ELR (cell line): ENCODE data around the gene FAM193B.

ENCODE experiments used
- DNase-seq: peaks from one replicate; pipeline ENCODE4 v3.0.0-alpha.2; 2015; ENCODE audit warnings: low read depth

Gene FAM193B

DNA sequence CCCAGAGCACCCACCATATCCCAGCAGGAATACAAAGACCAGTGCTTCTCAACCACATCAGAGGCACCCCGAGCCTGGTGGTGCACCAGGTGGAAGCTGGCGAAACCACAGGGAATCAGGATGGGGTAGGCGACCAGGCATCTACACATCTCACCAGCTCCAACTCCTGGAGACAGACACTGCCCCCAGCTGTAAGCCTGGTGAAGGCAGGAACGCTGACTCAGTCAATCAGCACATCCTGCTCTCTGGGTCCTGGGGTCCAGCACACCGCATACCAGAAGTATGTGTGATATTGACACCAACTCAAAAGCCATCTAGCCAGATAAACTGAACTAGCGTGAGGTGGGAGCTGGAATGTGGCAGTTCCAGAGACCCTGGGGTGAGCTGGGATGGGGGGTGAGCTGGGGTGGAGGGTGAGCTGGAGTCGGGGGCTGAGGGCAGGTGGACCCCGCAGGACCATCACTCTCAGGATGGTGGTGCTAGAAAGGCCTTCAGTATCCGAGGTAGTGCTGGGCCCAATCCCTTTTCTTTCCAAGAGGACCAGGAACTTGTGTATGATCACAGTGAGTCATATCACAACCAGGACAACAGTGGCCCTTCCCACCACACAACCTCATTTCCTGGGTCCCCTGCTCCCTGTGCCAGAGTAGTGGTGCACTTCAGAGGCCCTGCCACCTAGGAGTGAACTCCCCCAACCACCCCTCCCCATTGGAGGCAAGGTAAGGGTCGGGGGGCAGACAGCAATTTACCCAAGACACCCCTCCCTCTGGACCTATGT is 83.4 kb downstream of the FAM193B start:
- peak; percentile 74 for DNase-seq
